ENCODE results near the gene REXO4. TPM values are rescaled to one million over a fixed set of nuclear protein-coding genes. Genes with fewer than 3 reads are reported as not detected.

Gene REXO4
- total and polyA plus RNA-seq, 2 of the 8 experiments (the other 6 are each of a cell fraction or from before 2014, with no cell fraction given), result 19.1 to 38.3 TPM

GRCh38 chr9:133463234-133463863 is 45.5 kb upstream of the REXO4 start (continued):
- TF ChIP-seq TAF7 (optimal IDR thresholded peaks at IDR 0.05; ENCODE audit: borderline replicate concordance, low read depth, low read length) (no peak), CHD2 (IDR thresholded peaks at IDR 0.05; ENCODE audit: low read length) (no peak), SP1 (IDR thresholded peaks at IDR 0.05; ENCODE audit: low read depth, low read length) (no peak), ATF2 (IDR thresholded peaks at IDR 0.05; ENCODE audit: low read length) (no peak), RAD21 (IDR thresholded peaks at IDR 0.05 in 1 of 2, conservative IDR thresholded peaks at IDR 0.05 in 1 of 2; ENCODE audit: low read depth in 2 of 2, low read length in 2 of 2) (peak; percentile 33 to 53; a peak in 3 of 4 replicates), NANOG (IDR thresholded peaks at IDR 0.05; ENCODE audit: insufficient read depth, low read depth, low read length, poor library complexity, severe bottlenecking) (no peak), SIX5 (IDR thresholded peaks at IDR 0.05; ENCODE audit: low read depth, low read length) (no peak), ZNF274 (IDR thresholded peaks at IDR 0.05; ENCODE audit: borderline replicate concordance, extremely low read depth, low read length) (no peak), ATF3 (IDR thresholded peaks at IDR 0.05; ENCODE audit: insufficient read depth, low read depth, low read length) (no peak), SUZ12 (IDR thresholded peaks at IDR 0.05; ENCODE audit: low read length) (no peak)

All from H1 (cell line).